NCI-H2196 (cell line): ENCODE measurements around the gene DR1.
"Not testable (repeated sequence)": the region's sequence is repeated elsewhere in the genome, so short reads cannot be mapped to it uniquely, and the experiment has no call there.

Source experiments
- DNase-seq: peaks from one replicate; lab custom pipeline; 2025; ENCODE audit not compliant: unreplicated experiment; lab: John Stamatoyannopoulos, UW

DR1 gene

GRCh38 chr1:93374334-93375106, 28.8 kb downstream of the DR1 start:
- no peak for DNase-seq

DNA sequence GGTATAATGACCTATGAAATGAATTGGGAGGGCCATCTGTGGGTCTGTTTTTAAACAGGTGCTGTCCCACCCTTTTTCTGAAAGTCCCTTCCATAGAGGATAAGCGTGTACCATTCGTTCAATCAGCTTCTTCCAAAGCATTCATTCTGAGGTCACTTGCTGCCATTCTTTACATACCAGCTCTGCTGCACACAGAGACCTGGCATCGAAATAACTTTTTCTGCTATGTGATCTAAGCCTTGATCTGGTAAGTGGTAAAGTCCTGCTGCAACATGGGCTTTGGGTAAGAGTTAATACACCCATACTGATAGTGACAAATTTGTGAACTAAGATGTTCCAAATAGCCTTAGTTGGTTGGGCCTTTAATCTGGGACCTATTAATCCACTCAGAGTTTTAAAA, 38.9 kb downstream of the DR1 start:
- DNase-seq: no peak

DNA sequence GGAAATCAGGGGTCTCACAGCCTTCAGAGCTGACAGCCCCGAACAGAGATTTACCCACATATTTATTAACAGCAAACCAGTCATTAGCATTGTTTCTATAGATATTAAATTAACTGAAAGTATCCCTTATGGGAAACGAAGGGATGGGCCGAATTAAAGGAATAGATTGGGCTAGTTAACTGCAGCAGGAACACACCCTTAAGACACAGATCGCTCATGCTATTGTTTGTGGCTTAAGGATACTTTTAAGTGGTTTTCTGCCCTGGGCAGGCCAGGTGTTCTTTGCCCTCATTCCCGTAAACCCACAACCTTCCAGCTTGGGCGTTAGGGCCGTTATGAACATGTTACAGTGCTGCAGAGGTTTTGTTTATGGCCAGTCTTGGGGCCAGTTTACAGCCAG, 40.6 kb downstream of the DR1 start:
- DNase-seq: not testable (repeated sequence)

DNA sequence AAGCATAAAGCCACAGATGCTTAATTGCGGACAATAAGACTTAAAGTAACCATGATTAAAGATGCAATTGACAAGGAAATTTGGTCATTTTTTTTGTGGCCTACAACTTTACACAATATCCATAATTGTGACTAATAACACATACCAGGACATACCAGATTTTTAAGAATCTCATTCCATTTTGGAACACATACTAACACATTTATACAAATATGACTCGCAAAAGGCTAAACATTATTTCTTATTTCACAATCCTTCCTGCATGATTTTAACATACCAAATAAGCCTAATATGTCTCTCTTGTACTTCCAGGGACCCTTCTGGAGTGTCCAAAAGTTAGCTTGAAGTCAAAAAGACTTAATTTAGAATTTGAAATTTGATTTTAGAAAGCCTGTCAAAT, 48.8 kb downstream of the DR1 start:
- no peak for DNase-seq

DNA sequence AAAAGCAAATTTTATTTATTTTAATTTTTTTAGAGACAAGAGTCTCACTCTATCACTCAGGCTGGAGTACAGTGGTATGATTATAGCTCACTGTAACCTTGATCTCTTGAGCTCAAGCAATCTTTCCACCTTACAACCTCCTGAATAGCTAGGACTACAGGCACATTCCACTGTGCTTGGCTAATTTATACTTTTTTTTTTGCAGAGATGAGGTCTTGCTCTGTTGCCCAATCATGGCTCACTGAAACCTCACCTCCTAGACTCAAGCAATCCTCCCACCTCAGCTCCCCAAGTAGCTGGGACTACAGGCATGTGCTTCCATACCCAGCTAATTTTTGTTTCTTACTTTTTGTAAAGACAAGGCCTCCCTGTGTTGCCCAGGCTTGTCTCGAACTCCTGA, 49.5 kb downstream of the DR1 start:
- DNase-seq: no peak

- DNase-seq: no peak
Observed at GRCh38 chr1:93399781-93400180, 54.1 kb downstream of the DR1 start.

- DNase-seq: no peak
Observed at GRCh38 chr1:93408203-93408602, 62.5 kb downstream of the DR1 start.

DNA sequence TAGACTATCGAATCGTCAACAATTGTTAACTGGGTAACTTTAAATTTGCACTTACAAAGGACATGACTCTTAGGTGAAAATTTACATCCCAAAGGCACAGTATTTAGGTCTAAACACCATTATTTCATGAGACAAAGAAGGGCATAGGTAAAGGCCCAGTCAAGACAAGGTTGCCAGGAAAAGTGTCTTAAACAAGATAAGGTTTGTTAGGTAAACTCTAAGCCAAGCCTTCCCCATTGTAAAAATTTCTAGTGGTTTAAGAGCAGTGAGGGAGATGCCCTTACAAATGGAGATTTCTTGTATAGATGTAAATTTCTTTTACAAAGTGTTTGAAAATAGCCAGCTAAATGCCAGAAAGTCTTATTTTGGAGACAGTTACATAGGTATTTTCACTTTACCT, 65.3 kb downstream of the DR1 start:
- DNase-seq: no peak

DNA sequence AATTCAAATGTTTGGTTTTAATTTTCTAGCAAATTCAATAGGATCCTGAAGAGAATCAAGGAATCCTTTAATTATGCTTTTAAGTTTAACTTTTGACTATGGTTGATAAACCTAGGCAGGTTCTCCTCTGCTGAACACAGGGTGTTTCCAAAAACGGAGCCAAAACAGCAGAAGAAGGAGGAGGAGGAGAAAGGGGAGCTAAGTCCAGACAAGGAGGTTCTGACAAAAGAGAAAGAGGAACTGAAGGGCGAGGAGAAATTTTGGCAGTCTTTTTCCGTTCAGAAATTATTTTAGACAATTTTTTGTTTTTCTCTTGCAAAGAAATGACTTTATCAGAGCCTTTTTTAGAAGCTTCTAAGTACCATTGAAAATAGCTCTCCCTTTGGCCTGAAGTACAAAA, 69.0 kb downstream of the DR1 start:
- no peak for DNase-seq

- no peak for DNase-seq
Observed at GRCh38 chr1:93415296-93415695, 69.6 kb downstream of the DR1 start.

- no peak for DNase-seq
Observed at GRCh38 chr1:93416183-93416582, 70.5 kb downstream of the DR1 start.
